PC-3 (cell line): Measurements from ENCODE around the gene SLC4A2. TPM values are rescaled to one million over a fixed set of nuclear protein-coding genes. Genes with fewer than 3 reads are reported as not detected.

Experiments
- ATAC-seq: fragments of 200-7000 bp; cut with Tn5 transposase; 2 replicates; pipeline ENCODE4 v1.9.1; 2020; ENCODE audit warnings: mild to moderate bottlenecking, moderate library complexity
- BruUV-seq: library from RNA; stranded (reverse); fragments of 400-500 nt; replicated peaks from 2 replicates; lab custom pipeline; 2021; lab: Mats Ljungman, UMichigan
- CTCF ChIA-PET: fragments of 300-600 bp; sonication (Branson Sonifier 250); formaldehyde crosslinking; loops from one replicate; lab custom pipeline; 2022; ENCODE audit warnings: antibody characterized with exemption; lab: Charles Lee
- POLR2A ChIA-PET: fragments of 300-600 bp; sonication (Branson Sonifier 250); formaldehyde crosslinking; loops from one replicate; lab custom pipeline; 2022; ENCODE audit warnings: antibody characterized with exemption; ENCODE audit not compliant: unreplicated experiment; lab: Charles Lee
- DNase-seq: peaks from one replicate; pipeline ENCODE4 v3.0.0-alpha.2; 2015
- H2AFZ ChIP-seq: fragments of 300-600 bp; sonication (generic); 2 replicates; pipeline ENCODE4 v1.6.0; 2016; ENCODE audit warnings: antibody characterized with exemption, low read length
- H3F3A ChIP-seq: fragments of 300-600 bp; sonication (generic); one replicate; pipeline ENCODE4 v1.6.0; 2017; ENCODE audit warnings: antibody characterized with exemption, low read length, control low read depth, mild to moderate bottlenecking; ENCODE audit not compliant: unreplicated experiment
- H3K27ac ChIP-seq: fragments of 300-600 bp; sonication (generic); 2 replicates; pipeline ENCODE4 v1.5.1; 2016; ENCODE audit warnings: mild to moderate bottlenecking, low read length
- H3K27me3 ChIP-seq: fragments of 300-600 bp; sonication (generic); 2 replicates; pipeline ENCODE4 v1.6.1; 2016; ENCODE audit warnings: low read length, mixed read lengths
- H3K36me3 ChIP-seq: fragments of 300-600 bp; sonication (generic); 2 replicates; pipeline ENCODE4 v1.6.1; 2016; ENCODE audit warnings: low read depth, mixed run types, low read length, mixed read lengths
- H3K4me1 ChIP-seq: fragments of 300-600 bp; sonication (generic); 2 replicates; pipeline ENCODE4 v1.5.1; 2016; ENCODE audit warnings: low read length; ENCODE audit not compliant: insufficient read depth
- H3K4me2 ChIP-seq: fragments of 300-600 bp; sonication (generic); 2 replicates; pipeline ENCODE4 v1.6.0; 2016; ENCODE audit warnings: low read length
- H3K4me3 ChIP-seq: fragments of 300-600 bp; sonication (generic); 2 replicates; pipeline ENCODE4 v1.5.1; 2016; ENCODE audit warnings: mild to moderate bottlenecking, low read length, mixed read lengths
- H3K79me2 ChIP-seq: fragments of 300-600 bp; sonication (generic); 2 replicates; pipeline ENCODE4 v1.6.1; 2017; ENCODE audit warnings: low read length, mixed read lengths
- H3K9ac ChIP-seq: fragments of 300-600 bp; sonication (generic); 2 replicates; pipeline ENCODE4 v1.6.0; 2016; ENCODE audit warnings: mild to moderate bottlenecking, low read length
- H3K9me2 ChIP-seq: fragments of 300-600 bp; sonication (generic); replicated peaks from 2 replicates; pipeline ENCODE4 v1.6.1; 2016; ENCODE audit warnings: mixed run types, low read length, mixed read lengths
- H3K9me3 ChIP-seq: fragments of 300-600 bp; sonication (generic); 2 replicates; pipeline ENCODE4 v1.6.1; 2016; ENCODE audit warnings: low read length, mixed read lengths
- H4K20me1 ChIP-seq: fragments of 300-600 bp; sonication (generic); 2 replicates; pipeline ENCODE4 v1.6.1; 2016; ENCODE audit warnings: low read length, mixed read lengths
- EZH2 ChIP-seq: fragments of 300-600 bp; sonication (generic); IDR thresholded peaks from one replicate; pipeline ENCODE4 v1.6.1; 2017; ENCODE audit warnings: antibody characterized with exemption, mild to moderate bottlenecking, low read length; ENCODE audit not compliant: unreplicated experiment
- EZH2phosphoT487 ChIP-seq: fragments of 300-600 bp; sonication (generic); IDR thresholded peaks from 2 replicates; pipeline ENCODE4 v1.6.1; 2018; ENCODE audit warnings: mild to moderate bottlenecking, antibody characterized with exemption, low read length, borderline replicate concordance
- intact Hi-C: fragments of 100-400 bp; cut with micrococcal nuclease; formaldehyde crosslinking; loops from 2 replicates; pipeline ENCODE4 v1.9.0; 2023
- total RNA-seq: library from RNA; depleted of rRNA; stranded (reverse); fragments of >200 nt; gene quantifications from 2 replicates; pipeline ENCODE4 v1.2.3, GENCODE V29; 2014
- TF ChIP-seq, protein P1 (sequence below): fragments of 300-600 bp; sonication (generic); conservative IDR thresholded peaks from 2 replicates; pipeline ENCODE4 v1.5.1; 2017; ENCODE audit warnings: antibody characterized with exemption, low read depth, mild to moderate bottlenecking, low read length

The SLC4A2 gene
- total RNA-seq, 1 experiment from 2014 or later: 284 TPM

GRCh38 chr7:151089893-151090730, 30.7 kb downstream of the SLC4A2 start:
- no peaks in the 10 kb centered on the region for H3K9me2 ChIP-seq

DNA sequence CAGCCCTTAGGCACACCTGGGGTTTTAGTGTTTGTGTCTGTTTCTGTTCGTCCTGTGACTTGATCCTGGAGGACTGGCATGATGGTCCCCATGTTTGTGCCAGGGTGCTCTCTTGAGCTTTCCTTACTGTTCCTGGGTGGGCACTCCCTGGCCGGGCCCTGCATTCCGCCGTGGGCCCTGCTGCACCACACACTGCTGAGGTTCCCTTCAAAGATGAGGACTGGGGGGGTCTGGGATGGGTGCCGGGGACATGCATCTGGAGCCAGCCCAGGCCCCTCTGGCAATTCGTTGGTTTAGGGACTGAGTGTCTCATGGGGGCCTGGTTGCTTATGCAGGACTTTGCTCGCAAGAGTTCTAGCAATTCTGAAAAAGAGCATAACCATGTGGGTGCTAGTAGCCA, 31.6 kb downstream of the SLC4A2 start:
- no peak for ATAC-seq
- Histone ChIP-seq H3K4me3 (no peak overlapping the region), H4K20me1 (peaks cover 34% of the 10 kb centered on the region), H3K9ac (no peak overlapping the region), H3K9me2 (no peaks in the 10 kb centered on the region), H3K9me3 (no peaks in the 10 kb centered on the region), H3K36me3 (no peaks in the 10 kb centered on the region; the same call in 1 of the 2 replicates), H3K4me1 (peaks cover 23% of the 10 kb centered on the region), H3K79me2 (peaks cover 93% of the 10 kb centered on the region), H3K4me2 (no peak overlapping the region), H2AFZ (no peak overlapping the region), H3F3A (no peaks in the 10 kb centered on the region), H3K27me3 (no peaks in the 10 kb centered on the region), H3K27ac (no peak overlapping the region)
- BruUV-seq: no TSS peak
- intact Hi-C loops: no loop called here
- DNase-seq: no peak
- CTCF ChIA-PET: no interaction called here
- TF ChIP-seq EZH2 (no peak), EZH2phosphoT487 (no peak)
- TF ChIP-seq, protein P1, sequence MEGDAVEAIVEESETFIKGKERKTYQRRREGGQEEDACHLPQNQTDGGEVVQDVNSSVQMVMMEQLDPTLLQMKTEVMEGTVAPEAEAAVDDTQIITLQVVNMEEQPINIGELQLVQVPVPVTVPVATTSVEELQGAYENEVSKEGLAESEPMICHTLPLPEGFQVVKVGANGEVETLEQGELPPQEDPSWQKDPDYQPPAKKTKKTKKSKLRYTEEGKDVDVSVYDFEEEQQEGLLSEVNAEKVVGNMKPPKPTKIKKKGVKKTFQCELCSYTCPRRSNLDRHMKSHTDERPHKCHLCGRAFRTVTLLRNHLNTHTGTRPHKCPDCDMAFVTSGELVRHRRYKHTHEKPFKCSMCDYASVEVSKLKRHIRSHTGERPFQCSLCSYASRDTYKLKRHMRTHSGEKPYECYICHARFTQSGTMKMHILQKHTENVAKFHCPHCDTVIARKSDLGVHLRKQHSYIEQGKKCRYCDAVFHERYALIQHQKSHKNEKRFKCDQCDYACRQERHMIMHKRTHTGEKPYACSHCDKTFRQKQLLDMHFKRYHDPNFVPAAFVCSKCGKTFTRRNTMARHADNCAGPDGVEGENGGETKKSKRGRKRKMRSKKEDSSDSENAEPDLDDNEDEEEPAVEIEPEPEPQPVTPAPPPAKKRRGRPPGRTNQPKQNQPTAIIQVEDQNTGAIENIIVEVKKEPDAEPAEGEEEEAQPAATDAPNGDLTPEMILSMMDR: no peak
- POLR2A ChIA-PET: no interaction called here

More at GRCh38 chr7:151089893-151090730, 30.7 kb downstream of the SLC4A2 start:
- no peaks in the 10 kb centered on the region for H3F3A ChIP-seq
- ChIA-PET POLR2A (no interaction called here), CTCF (no interaction called here)
- no peaks in the 10 kb centered on the region for H3K27me3 ChIP-seq
- intact Hi-C loops: loop anchor here (1.0 kb wide), 1 partner anchor 23 kb away; no protein-coding TSS in a partner anchor
- no peak overlapping the region for H3K4me3 ChIP-seq
- H3K79me2 ChIP-seq: peaks cover 84% of the 10 kb centered on the region
- ATAC-seq (no peak), DNase-seq (no peak)
- H2AFZ ChIP-seq: no peak overlapping the region
- BruUV-seq: no TSS peak
- no peak for TF ChIP-seq EZH2
- TF ChIP-seq, protein P1: no peak
- H3K4me2 ChIP-seq: peak overlapping the region; percentile 100; the same call in 1 of the 2 replicates
- no peaks in the 10 kb centered on the region for H3K9me3 ChIP-seq
- 0 out of 2 replicates have a peak overlapping the region, but pooled peaks have one; percentile 42 for H3K27ac ChIP-seq
- H3K4me1 ChIP-seq: peaks cover 30% of the 10 kb centered on the region
- H4K20me1 ChIP-seq: peaks cover 29% of the 10 kb centered on the region
- no peak overlapping the region for H3K9ac ChIP-seq
- no peaks in the 10 kb centered on the region; the same call in 1 of the 2 replicates for H3K36me3 ChIP-seq

GRCh38 chr7:151091431-151091830, 32.0 kb downstream of the SLC4A2 start:
- DNase-seq: no peak
- Histone ChIP-seq H3K9me3 (no peaks in the 10 kb centered on the region), H3K27ac (no peak overlapping the region), H2AFZ (no peak overlapping the region), H3K36me3 (no peaks in the 10 kb centered on the region; the same call in 1 of the 2 replicates), H3K27me3 (no peaks in the 10 kb centered on the region), H3K4me3 (no peak overlapping the region), H3F3A (no peaks in the 10 kb centered on the region), H4K20me1 (peaks cover 35% of the 10 kb centered on the region), H3K4me1 (peaks cover 23% of the 10 kb centered on the region), H3K4me2 (no peak overlapping the region), H3K9ac (no peak overlapping the region), H3K9me2 (no peaks in the 10 kb centered on the region), H3K79me2 (peaks cover 96% of the 10 kb centered on the region)
- ChIA-PET CTCF (no interaction called here), POLR2A (no interaction called here)
- BruUV-seq: no TSS peak
- intact Hi-C loops: no loop called here
- TF ChIP-seq EZH2phosphoT487 (no peak), EZH2 (no peak)
- TF ChIP-seq, protein P1: peak; percentile 64
- ATAC-seq: no peak
